ENCODE results near the gene VILL. TPM values are rescaled to one million over a fixed set of nuclear protein-coding genes. Genes with fewer than 3 reads are reported as not detected.

Gene VILL
- total RNA-seq, 1 donor from 2014 or later: 16.7 TPM

- H3K36me3 Mint-ChIP-seq: peaks cover 21% of the 10 kb centered on the region
- H3K4me1 Mint-ChIP-seq: peaks cover 30% of the 10 kb centered on the region
- TF ChIP-seq, protein P1, sequence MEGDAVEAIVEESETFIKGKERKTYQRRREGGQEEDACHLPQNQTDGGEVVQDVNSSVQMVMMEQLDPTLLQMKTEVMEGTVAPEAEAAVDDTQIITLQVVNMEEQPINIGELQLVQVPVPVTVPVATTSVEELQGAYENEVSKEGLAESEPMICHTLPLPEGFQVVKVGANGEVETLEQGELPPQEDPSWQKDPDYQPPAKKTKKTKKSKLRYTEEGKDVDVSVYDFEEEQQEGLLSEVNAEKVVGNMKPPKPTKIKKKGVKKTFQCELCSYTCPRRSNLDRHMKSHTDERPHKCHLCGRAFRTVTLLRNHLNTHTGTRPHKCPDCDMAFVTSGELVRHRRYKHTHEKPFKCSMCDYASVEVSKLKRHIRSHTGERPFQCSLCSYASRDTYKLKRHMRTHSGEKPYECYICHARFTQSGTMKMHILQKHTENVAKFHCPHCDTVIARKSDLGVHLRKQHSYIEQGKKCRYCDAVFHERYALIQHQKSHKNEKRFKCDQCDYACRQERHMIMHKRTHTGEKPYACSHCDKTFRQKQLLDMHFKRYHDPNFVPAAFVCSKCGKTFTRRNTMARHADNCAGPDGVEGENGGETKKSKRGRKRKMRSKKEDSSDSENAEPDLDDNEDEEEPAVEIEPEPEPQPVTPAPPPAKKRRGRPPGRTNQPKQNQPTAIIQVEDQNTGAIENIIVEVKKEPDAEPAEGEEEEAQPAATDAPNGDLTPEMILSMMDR (IDR thresholded peaks at IDR 0.05; ENCODE audit: unreplicated experiment): no peak
- H3K27me3 Mint-ChIP-seq (ENCODE audit: low read depth): no peaks in the 10 kb centered on the region
- no peak overlapping the region for H3K4me3 Mint-ChIP-seq
- no peak for DNase-seq (ENCODE audit: low spot score in 2 of 2, unreplicated experiment in 2 of 2)
- peak overlapping the region; percentile 89 for H3K27ac Mint-ChIP-seq
- H3K9me3 Mint-ChIP-seq: peaks cover 6% of the 10 kb centered on the region
Observed at GRCh38 chr3:37956723-37957538, 33.7 kb upstream of the VILL start.

GRCh38 chr3:37957539-37957936, 33.0 kb upstream of the VILL start:
- peak overlapping the region; percentile 71 for H3K27ac Mint-ChIP-seq
- H3K27me3 Mint-ChIP-seq (ENCODE audit: low read depth): no peaks in the 10 kb centered on the region
- no peak for DNase-seq (ENCODE audit: low spot score in 2 of 2, unreplicated experiment in 2 of 2)
- no peak overlapping the region for H3K4me3 Mint-ChIP-seq
- H3K9me3 Mint-ChIP-seq: peaks cover 1% of the 10 kb centered on the region
- H3K4me1 Mint-ChIP-seq: peaks cover 35% of the 10 kb centered on the region
- H3K36me3 Mint-ChIP-seq: peaks cover 15% of the 10 kb centered on the region
- TF ChIP-seq, protein P1 (IDR thresholded peaks at IDR 0.05; ENCODE audit: unreplicated experiment): no peak

DNA sequence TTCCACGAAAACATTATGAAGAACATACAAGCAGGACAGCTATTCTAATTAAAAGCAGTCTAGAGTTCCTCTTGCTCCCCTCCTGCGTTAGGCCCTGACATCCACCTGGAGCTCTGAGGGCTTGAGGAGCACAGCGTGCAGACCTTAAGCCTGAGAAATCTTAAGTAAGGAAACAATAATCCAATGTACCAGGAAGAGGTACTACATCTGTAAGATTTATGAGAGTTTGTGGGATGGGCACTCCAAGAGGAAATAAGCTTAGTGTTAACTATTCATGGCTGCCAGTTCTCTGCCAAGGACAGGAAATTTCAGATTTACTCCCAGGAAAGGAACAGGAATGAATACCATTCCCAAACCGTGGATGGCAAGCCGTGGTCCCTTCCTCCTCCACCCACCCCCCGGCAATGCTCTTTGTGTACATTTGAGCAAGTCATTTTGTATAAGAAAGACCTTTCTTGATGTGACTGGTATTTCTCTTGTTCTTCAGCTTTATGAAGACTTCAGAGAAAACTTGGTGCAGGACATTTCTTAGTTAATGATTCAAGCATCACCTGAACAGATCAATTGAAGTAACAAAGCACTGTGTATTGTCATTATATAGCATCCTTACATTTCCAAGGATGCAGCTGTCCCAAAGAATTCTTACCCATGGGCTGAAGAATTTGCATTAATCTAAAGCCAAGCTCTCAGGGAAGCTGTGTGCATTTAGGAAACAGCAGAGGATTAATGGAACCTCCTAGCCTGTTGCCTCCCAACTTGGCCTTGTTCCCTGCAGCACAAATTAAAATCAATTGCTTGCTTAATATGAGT, 28.8 kb upstream of the VILL start:
- no peaks in the 10 kb centered on the region for H3K9me3 Mint-ChIP-seq
- no peaks in the 10 kb centered on the region for H3K27me3 Mint-ChIP-seq (ENCODE audit: low read depth)
- peak overlapping the region; percentile 32 for H3K27ac Mint-ChIP-seq
- peaks cover 25% of the 10 kb centered on the region for H3K4me1 Mint-ChIP-seq
- TF ChIP-seq, protein P1 (IDR thresholded peaks at IDR 0.05; ENCODE audit: unreplicated experiment): no peak
- peaks cover 5% of the 10 kb centered on the region for H3K36me3 Mint-ChIP-seq
- H3K4me3 Mint-ChIP-seq: no peak overlapping the region
- no peak for DNase-seq (ENCODE audit: low spot score in 2 of 2, unreplicated experiment in 2 of 2)

DNA sequence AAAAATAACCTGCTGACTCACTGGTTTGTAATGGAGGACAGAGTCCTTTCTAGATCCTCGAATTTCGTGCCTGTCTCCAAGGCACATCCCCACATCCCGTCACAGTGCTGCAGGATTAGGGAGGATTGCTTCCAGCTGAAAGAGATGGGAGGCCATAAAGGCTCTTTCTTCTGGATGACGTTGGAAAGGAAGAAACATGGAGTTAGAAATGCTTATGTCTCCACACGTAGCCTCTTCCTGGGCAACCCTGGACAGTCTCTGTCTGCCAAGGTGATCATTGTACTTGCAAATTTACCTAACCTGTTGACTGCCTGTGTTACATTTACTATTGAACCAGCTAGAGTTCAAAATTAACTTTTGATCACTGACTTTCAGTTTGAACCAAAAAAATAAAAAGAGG, 27.6 kb upstream of the VILL start:
- Mint-ChIP-seq H3K4me1 (peaks cover 19% of the 10 kb centered on the region), H3K36me3 (peaks cover 5% of the 10 kb centered on the region), H3K9me3 (no peaks in the 10 kb centered on the region), H3K27ac (peak overlapping the region; percentile 81), H3K4me3 (no peak overlapping the region), H3K27me3 (ENCODE audit: low read depth) (no peaks in the 10 kb centered on the region)
- TF ChIP-seq, protein P1 (IDR thresholded peaks at IDR 0.05; ENCODE audit: unreplicated experiment): no peak
- no peak for DNase-seq (ENCODE audit: low spot score in 2 of 2, unreplicated experiment in 2 of 2)

DNA sequence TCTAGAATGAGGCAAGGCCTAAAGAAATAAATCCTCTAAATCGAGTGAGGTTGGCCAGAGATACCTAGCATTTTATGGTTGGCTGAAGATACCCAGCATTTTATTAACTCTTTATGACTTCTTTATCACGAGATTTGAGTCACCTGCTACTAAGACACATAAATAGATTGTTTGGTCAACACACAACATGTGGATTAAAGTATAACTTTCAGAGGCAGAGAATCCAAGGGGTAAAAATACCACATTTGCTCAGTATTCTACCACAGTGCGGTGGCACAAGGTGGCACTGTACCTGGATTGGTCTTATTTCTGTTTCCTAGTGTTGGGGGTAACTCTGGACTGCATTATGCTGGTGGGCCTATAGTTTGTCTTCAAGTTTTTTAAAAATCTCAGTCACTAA, 27.0 kb upstream of the VILL start:
- H3K27ac Mint-ChIP-seq: no peak overlapping the region
- H3K27me3 Mint-ChIP-seq (ENCODE audit: low read depth): no peaks in the 10 kb centered on the region
- TF ChIP-seq, protein P1 (IDR thresholded peaks at IDR 0.05; ENCODE audit: unreplicated experiment): no peak
- H3K9me3 Mint-ChIP-seq: no peaks in the 10 kb centered on the region
- peaks cover 5% of the 10 kb centered on the region for H3K36me3 Mint-ChIP-seq
- peaks cover 19% of the 10 kb centered on the region for H3K4me1 Mint-ChIP-seq
- H3K4me3 Mint-ChIP-seq: no peak overlapping the region
- no peak for DNase-seq (ENCODE audit: low spot score in 2 of 2, unreplicated experiment in 2 of 2)

All from mesothelial cell of epicardium (in vitro differentiated cells).